Iris pigment epithelial cell (primary cell): ENCODE measurements around the gene PURB.
"Not testable (repeated sequence)": the region's sequence is repeated elsewhere in the genome, so short reads cannot be mapped to it uniquely, and the experiment has no call there.

Experiments
- DNase-seq: peaks from one replicate; pipeline ENCODE4 v3.0.0-alpha.2; 2011; ENCODE audit warnings: low read depth

Gene PURB

DNA sequence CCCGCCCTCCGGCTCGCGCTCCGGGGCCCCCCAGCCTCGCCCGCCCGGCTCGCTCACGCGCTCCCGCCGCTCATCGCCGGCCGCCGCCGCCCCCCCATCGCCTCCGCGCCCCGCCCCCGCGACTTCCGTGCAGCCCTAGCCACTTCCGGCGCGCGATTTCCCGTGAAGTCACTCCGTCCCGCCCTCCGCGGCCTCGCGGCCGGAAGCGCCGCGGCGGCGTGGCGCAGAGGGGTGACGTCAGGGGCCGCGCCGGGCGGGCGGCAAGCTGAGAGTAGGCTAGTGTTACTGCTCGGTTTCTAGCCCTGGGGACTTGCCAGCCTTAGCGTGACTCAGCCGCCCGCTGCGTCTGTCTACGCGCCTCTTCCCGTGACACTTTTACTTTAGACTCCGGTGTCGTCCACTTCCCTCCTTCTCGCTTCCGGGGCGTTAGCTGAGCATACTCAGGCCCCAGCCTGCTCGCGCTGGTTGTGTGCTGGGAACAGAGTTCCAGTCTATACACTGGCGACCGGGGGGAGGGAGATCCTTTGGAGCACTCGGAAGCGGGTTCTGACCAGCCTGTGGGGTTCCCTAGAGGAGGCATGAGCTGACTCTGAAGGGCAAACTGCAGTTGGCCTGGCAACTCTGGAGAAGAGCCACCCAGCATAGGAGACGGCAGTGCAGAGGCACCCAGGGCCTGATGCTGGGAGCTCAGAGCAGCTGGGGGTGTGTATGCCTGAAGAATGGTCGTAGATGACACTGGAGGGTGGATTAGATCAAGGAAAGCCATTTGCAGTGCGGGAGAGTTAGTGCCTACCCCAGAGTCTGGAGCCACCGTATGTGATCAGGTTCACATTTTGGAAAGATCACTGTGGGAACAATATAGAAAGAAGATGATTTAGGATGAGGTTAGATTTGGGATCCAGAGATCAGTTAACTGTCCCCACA, at the start of gene PURB:
Gene PURB, minus strand, starts transcription at position 137 of the 924 bp plus-strand sequence. CDS start 182 bp downstream, outside the sequence.
- peak; percentile 96 for DNase-seq

DNA sequence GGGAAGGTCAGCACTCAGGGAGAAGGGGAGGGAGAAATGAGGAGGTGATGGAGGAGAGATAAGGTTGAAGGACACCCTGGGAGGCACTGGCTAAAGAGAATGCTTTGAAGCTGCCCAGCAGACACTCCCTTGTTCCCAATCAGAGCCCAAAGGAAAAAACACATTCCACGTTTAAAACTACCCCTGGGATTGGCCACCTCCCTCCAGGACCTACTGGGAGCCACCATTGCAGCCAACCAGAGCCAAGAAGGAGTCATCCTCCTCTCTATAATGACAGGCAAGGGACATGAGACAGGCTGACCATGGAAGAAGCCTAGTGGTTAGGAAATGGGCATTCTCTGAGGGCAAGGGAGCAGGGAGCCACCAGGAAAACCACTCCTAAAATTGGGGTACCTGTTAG, 49.7 kb upstream of the PURB start:
- DNase-seq = no peak

DNA sequence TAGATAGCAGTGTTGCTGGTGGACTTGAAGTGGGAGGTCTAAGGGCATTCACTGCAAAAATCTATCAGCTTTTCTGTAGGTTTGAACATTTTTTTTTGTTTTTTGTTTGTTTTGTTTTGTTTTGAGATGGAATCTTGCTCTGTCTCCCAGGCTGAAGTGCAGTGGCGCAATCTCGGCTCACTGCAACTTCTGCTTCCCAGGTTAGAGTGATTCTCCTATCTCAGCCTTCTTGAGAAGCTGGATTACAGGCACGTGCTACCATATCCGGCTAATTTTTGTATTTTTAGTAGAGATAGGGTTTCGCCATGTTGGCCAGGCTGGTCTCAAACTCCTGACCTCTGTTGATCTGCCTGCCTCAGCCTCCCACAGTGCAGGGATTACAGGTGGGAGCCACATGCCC, 49.2 kb upstream of the PURB start:
- not testable (repeated sequence) for DNase-seq

DNA sequence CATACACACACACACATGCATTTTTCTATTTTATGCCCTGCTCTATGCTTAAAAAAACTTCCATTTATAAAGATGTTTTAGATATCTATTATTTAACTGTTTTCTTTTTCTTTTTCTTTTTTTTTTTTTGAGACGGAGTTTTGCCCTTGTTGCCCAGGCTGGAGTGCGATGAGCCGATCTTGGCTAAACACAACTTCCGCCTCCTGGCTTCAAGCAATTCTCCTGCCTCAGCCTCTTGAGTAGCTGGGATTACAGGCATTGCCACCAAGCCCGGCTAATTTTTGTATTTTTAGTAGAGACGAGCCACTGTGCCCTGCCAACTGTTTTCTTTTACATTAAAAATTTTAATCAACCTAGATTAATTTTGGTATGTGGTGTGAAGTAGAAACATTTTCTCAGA, 45.6 kb upstream of the PURB start:
- no peak for DNase-seq

DNA sequence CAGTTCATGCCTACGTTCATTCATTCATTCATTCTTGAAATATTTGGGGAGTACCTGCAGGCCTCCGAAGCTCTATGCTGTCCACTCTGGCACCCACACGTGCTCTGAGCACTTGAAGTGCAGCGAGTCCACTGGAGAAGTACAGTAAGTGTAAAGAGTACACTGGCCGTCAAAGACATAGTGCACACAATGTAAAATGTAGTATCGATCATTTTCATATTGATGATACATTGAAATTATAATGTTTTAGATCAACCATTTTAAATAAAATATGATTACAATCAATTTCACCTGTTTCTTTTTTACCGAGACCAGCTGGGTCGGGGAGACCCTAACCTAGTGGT, 37.0 kb upstream of the PURB start:
- no peak for DNase-seq

DNA sequence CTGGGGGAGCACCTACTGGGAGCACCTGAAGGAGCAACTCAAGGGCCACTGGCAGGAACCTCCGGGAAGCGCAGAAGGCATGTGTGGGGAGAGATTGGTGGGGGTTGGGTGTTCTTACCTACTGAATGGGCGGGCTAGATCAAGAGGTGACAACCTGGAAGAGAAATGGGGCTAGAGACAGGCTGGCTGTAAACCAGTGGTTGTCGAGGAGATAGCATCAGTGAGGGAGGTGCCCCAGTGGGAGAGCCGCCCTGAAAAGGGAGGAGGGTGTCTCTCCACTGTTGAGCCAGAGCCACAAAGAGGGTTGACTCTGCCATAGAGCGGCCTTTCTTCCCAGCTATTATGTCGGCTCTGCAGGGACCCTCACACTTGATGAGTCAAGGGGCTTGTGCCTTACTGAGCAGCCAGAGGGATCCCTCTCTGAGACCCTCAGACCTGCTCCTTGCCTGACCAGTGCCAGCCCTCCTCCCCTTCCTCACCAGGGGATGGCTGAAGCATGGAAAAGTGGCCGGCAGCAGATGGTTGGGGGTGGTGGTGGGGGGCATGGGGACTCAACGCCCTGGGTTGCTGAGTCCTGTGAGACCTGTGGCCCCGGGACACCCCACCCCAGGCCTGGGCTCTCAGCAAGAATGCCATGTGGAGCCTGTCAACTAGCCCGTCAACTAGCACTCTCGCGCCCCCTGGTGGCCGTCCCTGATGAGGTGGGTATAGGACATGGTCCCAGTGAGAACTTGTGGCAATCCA, 36.4 kb upstream of the PURB start:
- peak; percentile 66 for DNase-seq

DNA sequence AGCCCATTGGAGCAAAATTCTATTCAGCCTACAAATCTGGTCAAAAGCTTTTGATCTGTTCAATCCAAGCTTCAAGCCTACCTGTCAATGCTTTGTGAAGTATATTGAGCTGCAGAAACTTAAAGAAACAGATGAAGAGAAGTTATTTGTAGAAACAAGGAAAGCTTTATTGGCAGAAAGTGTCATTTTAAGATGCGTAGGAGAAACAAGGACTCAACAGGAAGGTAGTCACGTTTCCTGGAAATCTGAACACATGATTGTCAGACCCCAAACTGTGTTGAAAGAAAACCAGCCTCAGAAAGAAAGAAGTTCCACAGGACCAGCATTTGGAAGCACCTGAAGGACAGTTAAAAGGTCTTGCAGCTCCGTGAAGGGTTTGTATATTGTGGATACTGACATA, 34.8 kb upstream of the PURB start:
- DNase-seq = no peak

DNA sequence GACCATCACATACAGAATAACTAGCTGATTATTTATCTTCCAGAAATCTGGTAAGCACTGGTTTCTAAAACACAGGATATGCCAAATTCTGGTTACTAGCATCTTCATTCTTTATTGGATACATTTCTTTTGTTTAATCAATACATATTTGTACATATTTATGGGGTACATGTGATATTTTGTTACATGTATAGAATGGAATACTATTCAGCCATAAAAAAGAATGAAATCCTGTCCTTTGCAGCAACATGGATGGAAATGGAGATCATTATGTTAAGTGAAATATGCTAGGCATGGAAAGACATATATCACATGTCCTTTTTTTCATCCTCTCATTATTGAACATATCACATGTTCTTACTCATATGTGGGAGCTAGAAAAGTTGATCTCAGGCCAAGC, 32.7 kb upstream of the PURB start:
- no peak for DNase-seq

DNA sequence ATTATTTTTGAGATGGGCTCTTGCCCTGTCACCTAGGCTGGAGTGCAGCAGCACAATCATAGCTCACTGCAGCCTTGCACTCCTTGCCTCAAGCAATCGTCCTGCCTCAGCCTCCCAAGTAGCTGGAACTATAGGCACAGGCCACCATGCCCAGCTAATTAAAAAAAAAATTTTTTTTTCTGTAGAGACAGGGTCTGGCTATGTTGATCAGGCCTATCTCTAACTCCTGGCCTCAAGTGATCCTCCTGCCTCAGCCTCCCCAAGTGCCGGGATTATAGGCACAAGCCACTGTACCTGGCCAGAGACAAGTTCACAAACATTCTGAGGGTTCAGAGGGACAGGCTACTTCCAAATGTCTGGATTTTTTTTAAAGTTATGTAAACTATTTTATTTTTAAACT, 32.1 kb upstream of the PURB start:
- DNase-seq = no peak

DNA sequence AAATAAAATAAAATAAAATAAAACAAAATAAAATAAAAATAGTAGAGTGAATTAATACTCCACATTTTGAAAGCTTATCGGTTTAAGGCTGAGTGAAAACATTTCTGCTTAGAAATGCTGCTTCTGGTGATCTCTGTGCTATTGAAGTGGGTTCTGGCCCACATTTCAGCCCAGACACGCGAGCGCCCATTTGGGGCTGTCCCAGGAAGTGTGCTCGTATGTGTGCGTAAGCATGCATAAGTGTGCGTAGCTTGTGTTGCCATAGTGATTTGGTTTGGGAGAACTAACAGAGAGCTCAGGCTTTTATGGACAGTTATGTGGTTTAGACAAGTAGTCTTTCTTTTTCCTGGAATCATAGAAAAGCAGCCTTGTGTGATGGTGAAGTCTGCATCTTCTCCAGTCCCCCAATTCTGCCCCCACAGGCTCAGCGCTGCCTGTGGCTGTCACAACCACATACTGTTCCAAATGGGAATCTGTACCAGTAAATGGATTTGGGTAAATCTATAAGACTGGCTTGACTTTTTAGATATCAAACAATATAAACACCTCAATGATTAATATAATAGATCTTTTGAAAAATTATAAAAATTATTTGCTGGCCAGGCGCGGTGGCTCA, 29.8 kb upstream of the PURB start:
- DNase-seq = no peak

DNA sequence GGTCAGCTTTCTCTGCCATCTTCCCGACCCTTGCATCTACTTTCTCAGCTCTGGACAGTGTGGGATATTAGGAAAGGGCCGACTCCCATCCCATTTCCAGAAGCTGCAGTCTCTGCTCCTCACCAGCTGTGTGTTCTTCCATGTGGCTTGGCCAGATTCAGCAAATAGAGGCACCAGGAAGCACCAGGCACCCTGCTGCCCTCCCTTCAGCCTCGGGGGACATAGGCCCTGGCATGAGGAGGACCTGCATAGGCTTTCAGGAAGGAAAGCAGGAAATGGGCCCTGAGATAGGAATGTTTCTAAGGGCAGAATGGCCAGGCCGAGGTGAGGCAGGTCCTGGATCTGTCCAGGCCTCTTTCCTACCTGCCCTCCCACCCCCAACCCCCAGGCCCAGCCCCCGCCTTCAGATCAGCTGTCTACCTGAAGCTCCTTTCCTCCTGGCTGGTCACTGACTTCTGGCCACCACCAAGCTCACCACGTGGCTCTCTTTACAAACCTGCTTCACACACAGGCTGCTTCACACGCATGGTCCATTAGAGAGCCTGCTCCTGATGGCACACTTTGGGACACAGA, 27.5 kb upstream of the PURB start:
- no peak for DNase-seq

DNA sequence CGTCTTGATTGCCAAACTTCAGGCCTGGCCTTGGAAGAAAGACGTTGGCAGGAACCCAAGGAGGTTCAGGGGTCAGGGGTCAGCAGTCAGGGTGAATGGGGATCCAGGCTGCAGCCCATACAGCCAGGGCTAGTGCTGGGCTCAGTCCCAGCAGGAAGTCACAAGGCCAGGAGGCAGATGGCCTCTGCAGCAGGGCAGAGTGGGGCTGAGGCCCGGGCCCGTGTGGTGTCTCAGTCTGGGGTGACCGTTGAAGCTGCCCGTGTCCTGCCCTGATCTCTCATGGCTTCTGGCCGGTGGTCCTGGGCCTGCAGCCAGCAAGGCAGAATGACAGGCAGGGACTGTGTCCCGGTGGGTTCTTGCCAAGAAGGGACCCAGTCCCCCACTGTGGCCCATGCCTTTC, 26.6 kb upstream of the PURB start:
- DNase-seq = no peak

DNA sequence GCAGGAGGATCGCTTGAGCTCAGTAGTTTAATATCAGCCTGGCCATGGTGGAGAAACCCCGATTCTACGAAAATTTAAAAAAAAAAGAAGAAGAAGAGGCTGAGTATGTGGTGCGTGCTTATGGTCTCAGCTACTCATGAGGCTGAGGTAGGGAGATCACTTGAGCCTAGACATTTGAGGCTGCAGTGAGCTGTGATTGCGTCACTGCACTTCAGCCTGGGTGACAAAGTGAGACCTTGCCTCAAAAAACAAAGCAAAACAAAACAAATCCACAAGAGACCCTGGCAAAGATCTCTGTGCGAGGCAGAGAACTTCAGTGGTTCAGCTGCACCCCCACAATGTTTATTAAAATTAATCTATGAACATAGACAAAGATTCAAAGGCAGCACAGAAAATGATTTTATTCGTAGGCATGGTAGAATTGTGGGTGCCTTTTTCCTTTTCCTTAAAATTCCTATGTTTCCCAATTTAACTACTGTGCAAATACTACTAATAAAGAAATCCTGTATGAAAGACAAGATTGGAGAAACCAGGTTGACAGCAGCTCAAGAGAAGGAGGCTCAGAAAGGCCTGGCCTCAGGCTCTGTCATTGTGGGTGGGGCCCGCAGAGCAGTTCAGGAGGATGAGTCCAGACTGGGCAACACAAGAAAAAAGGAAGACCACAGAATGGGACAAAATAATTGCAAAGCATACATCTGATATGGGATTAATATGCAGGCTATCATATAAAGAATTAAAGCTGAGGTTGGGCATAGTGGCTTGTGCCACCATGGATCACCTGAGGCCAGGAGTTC, 24.5 kb upstream of the PURB start:
- DNase-seq = no peak

DNA sequence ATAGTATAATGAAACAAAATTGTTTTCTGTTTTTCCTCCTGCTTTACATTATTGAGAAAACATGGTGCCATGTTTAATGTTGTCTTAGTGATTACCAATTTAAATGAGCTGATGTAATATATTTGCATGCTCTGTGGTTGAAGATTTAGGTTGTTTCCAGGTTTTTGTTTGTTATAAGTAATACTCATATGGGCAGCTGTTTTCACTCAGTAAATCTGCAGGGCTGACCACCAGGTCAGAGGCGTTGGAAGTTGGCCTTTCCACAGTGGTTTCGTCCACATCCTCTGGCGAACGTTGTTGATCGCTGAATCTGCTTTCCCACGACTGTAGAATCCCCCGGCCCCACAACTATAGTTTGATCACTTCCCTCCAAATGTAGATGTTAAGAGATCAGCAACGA, 21.6 kb upstream of the PURB start:
- DNase-seq = no peak

DNA sequence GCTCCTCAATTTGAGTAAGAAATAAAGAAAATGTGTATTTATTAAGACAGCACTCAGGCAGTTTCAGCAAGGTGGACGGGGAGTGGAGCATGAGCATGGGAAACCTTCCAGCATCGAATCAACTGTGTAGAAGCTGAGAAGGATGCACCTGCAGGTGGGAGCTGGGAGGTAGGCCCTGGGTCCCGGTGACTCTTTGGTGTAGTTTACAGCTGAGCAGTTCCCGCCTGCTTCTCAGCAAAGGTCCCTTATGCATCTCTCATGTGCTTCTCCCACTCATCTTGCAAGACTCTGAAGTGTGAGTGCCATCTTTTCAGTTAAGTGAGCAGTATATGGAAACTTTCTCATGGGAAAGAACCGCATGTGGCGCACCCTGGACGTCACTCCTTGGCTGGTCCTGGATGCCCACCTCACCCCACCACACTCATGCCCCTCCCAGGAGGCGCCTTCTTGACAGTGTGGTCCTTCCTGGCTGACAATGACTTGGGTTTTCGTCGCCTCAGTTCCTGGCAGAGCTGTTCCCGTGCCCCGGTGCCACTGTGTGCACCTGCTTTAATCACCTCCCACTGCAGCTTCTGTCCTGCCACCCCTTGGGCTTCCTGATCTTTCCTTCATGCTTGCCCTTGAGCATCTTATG, 19.8 kb upstream of the PURB start:
- no peak for DNase-seq

DNA sequence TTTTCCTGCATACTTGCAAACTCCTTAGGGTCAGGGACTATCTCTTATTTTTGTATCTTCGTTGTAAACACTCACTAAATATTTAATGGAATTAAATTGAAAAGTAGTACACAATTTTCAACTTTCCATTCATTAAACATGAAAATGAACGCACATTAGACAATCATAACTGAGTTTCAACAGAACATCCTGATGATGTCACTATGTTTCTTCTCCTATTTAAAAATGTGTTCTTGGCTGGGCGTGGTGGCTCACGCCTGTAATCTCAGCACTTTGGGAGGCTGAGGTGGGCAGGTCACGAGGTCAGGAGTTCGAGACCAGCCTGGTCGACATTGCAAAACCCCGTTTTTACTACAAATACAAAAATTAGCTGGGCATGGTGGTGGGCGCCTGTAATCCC, 14.1 kb upstream of the PURB start:
- DNase-seq = no peak

DNA sequence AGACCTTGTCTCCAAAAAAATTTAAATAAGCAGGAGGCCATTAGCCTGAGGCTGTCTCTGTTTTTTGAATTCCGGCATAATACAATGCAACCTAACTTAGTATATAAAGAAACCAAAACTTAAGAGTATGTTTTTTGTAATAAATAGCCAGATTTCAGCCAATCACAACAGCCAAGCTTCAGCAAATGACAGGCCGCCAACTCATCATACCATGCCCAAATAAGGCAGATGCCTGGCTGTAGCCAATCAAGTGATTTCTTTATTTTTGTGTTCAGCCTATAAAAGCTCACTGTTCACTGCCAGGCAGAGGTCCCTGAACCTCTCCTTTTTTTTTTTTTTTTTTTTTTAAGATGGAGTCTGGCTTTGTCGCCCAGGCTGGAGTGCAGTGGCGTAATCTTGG, 12.7 kb upstream of the PURB start:
- no peak for DNase-seq

DNA sequence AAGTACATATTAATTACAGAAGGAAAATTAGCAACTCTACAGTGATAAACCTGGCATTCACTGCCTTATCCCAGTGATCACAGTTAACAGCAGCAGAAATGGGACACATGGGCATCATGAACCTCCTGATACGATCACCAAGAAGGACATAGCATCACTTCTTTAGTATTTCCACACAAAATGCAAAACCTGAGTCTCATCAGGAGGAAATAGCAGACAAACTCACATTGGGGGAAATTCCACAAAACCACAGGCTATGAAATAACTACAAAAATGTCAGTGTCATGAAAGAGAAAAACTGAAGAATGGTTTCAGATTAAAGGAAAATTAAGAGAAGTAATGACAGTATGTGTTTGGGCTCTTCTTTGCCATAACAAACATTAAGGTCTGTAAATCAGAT, 12.0 kb upstream of the PURB start:
- peak; percentile 39 for DNase-seq

DNA sequence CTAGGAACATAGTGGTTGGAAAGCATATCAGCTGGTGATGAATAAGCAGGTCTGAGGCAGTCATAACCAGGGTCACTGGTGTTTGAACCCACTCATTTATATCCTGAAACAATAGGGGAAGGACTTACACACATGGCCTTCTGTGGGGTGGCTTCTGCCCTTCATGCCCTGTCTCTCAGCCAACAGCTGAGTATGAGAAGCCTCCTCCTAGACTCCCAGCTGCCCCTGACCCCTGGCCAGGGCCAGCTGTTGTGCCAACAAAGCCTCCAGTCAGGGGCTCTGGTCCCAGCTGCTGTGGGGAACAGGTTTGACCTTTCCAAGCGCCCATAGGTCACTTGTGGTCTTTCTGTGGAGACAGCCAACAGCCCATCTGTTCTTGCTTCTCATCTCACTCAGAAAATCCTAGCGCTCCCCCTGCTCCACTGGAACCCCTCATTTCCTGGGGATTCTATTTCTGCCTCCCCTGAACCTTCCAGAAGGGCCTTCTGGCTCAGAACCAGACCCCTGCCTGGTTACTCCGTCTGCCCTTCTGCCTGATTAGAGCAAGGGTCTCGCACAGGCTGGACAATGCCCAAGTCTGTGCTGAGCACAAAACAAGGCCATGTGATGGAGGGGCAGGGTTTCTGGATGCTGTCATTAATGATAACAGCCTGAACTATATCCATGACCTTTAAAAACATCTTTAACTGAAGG, 9.7 kb upstream of the PURB start:
- no peak for DNase-seq

DNA sequence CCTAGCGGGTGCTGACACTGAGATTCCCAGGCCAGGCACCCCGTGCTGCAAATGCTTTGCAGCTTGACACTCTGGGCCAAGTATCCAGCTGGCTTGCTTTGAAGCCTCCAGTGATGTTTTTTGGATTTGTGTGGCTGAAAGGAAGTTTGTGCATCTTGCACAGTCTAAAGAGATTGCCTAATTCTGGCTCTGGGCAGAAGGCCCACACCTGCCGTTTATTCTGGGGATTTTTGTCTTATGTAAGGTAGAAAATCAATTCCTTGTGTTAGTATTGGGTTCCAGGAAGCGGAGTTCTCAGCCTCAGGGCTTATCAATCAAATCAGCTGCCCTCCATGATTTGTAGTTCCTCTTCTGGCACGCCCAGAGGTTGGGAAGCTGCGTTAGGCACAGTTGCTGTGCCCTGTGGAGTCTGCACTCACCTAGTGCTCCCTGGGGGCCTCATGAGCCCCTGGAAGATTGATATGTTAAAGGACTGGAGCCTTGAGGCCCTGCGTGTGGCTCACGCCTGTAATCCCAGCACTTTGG, 8.4 kb upstream of the PURB start:
- no peak for DNase-seq

DNA sequence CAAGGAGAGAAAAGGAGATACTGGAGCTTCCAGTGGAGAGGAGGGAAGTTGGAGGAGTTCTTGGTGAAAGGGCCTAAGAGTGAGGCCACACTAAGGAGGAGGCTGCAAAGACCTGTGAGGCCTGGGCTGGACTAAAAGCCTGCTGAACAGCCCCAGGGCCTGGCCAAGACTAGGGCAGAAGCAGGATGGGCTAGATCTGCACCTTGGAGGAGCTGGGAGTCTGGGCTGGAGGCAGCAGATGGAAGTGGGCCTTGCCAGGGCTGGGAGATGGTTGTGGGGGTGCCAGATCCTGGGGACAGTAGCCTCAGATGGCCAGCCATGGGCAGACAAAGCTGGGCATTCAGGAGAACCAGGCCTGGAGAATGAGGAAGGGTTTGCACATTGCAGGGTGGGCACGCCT, 6.5 kb upstream of the PURB start:
- DNase-seq = no peak
